ENCODE measurements around the gene MORC2.

GRCh38 chr22:30885001-30885366 is 83.6 kb downstream of the MORC2 start:
- TF ChIP-seq CTCF (IDR thresholded peaks at IDR 0.05 in 2 of 3, conservative IDR thresholded peaks at IDR 0.05 in 1 of 3; ENCODE audit: borderline replicate concordance in 1 of 3, insufficient read depth in 1 of 3, low read depth in 2 of 3, low read length in 2 of 3) (no peak), YY1 (IDR thresholded peaks at IDR 0.05; ENCODE audit: extremely low read depth, insufficient replicate concordance, low read depth, low read length) (no peak), EZH2phosphoT487 (IDR thresholded peaks at IDR 0.05; ENCODE audit: borderline replicate concordance) (no peak), SIN3A (IDR thresholded peaks at IDR 0.05; ENCODE audit: low read depth) (no peak), CEBPB (IDR thresholded peaks at IDR 0.05; ENCODE audit: low read depth) (no peak)
